ENCODE measurements around the gene DYNC2H1. TPM values are rescaled to one million over a fixed set of nuclear protein-coding genes. Genes with fewer than 3 reads are reported as not detected.

Gene DYNC2H1
- total RNA-seq, 4 donors from 2014 or later: 36.9 to 41.2 (median 40.0) TPM

- 95 to 96% methylated on average over 4 of the region's 4 CpGs for WGBS, 2 donors
- Histone ChIP-seq H3K4me3 (replicated peaks in 1 of 3) (no peak overlapping the region), H3K4me1 (no peaks in the 10 kb centered on the region), H3K36me3 (no peaks in the 10 kb centered on the region), H3K27ac (no peak overlapping the region), H3K9me3 (no peaks in the 10 kb centered on the region), H3K27me3 (no peaks in the 10 kb centered on the region)
- DNase-seq: no peak
- TF ChIP-seq CTCF (IDR thresholded peaks at IDR 0.05) (no peak), POLR2A (IDR thresholded peaks at IDR 0.05) (no peak)
- intact Hi-C loops (cut with DNase I): no loop called here
These were observed 362.3 kb downstream of the DYNC2H1 start for GRCh38 chr11:103471546-103471945.

DNA sequence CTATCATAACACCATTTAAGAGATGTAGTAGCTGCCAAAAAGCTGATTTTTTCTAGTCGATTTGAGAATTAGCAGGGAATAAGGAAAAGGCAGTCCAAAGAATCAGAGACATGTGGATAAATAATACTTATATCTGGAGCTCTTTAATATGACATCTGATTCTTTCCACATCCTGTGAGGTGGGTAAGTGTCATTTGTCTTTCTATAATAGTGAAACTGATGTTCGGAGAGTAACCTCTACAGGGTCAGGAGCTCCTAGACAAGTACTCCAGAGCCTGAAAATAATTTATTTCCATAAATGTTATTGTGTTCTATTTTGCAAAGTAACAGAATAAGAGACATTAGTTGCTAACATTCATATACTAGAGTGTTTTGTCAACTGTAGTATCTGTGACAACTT is 367.6 kb downstream of the DYNC2H1 start:
- H3K27me3 ChIP-seq: no peaks in the 10 kb centered on the region
- H3K27ac ChIP-seq: no peak overlapping the region
- no peak overlapping the region for H3K4me3 ChIP-seq (replicated peaks in 1 of 3)
- no peak for TF ChIP-seq CTCF (IDR thresholded peaks at IDR 0.05)
- TF ChIP-seq POLR2A (IDR thresholded peaks at IDR 0.05): no peak
- intact Hi-C loops (cut with DNase I): no loop called here
- whole genome bisulfite sequencing, 2 donors: 73 to 88% methylated on average over 2 of the region's 2 CpGs
- no peak for DNase-seq
- H3K36me3 ChIP-seq: no peaks in the 10 kb centered on the region
- no peaks in the 10 kb centered on the region for H3K9me3 ChIP-seq
- no peaks in the 10 kb centered on the region for H3K4me1 ChIP-seq

DNA sequence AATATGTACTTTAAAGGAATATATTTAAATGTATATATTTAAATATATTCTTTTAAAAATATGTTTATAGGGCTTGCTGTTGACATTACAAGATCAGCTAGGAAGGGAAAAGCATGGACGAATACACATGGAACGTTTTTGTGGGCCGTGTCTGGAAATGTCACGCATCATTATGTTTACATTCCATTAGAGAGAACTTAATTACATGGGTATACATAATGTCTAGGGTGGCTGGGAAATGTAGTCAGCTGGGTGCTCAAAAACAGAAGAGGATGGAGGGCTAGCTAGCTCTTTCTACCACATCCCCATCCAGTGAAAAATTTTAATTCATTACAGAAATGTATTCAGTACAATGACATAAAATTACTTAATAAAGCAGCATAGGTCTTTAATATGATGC is 371.2 kb downstream of the DYNC2H1 start:
- Histone ChIP-seq H3K4me3 (replicated peaks in 1 of 3) (no peak overlapping the region), H3K27ac (no peak overlapping the region), H3K27me3 (no peaks in the 10 kb centered on the region), H3K4me1 (no peaks in the 10 kb centered on the region), H3K9me3 (peaks cover 3% of the 10 kb centered on the region), H3K36me3 (no peaks in the 10 kb centered on the region)
- no peak for TF ChIP-seq CTCF (IDR thresholded peaks at IDR 0.05)
- TF ChIP-seq POLR2A (IDR thresholded peaks at IDR 0.05): no peak
- intact Hi-C loops (cut with DNase I): no loop called here
- DNase-seq: no peak
- 86 to 87% methylated on average over 4 of the region's 4 CpGs for WGBS, 2 donors

- Histone ChIP-seq H3K4me1 (no peaks in the 10 kb centered on the region), H3K9me3 (peaks cover 3% of the 10 kb centered on the region), H3K4me3 (replicated peaks in 1 of 3) (no peak overlapping the region), H3K36me3 (no peaks in the 10 kb centered on the region), H3K27ac (no peak overlapping the region), H3K27me3 (no peaks in the 10 kb centered on the region)
- intact Hi-C loops (cut with DNase I): no loop called here
- TF ChIP-seq POLR2A (IDR thresholded peaks at IDR 0.05): no peak
- no peak for TF ChIP-seq CTCF (IDR thresholded peaks at IDR 0.05)
- DNase-seq: no peak
These were observed 374.8 kb downstream of the DYNC2H1 start for GRCh38 chr11:103483996-103484395.

DNA sequence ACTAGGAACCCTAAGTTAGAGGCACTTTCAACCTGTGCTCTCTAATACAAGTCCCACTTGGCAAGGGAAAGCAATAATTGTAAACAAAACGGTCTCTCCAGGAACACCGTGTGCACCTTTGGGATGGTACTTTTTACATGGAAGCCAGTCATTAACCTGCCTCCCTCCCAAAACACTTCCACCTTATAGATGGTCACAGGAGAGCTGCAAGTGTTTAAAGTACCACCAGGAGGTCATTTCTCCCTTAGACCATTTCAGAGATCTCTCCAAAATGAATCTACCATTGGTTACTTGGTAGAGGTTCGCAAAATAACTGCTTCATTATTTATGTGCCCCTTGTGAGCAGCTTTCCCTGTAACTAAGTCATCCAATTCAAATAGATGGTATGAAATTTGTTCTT is 375.3 kb downstream of the DYNC2H1 start:
- Histone ChIP-seq H3K27me3 (no peaks in the 10 kb centered on the region), H3K36me3 (no peaks in the 10 kb centered on the region), H3K27ac (no peak overlapping the region), H3K4me3 (replicated peaks in 1 of 3) (no peak overlapping the region), H3K9me3 (peaks cover 3% of the 10 kb centered on the region), H3K4me1 (no peaks in the 10 kb centered on the region)
- TF ChIP-seq CTCF (IDR thresholded peaks at IDR 0.05): no peak
- no peak for TF ChIP-seq POLR2A (IDR thresholded peaks at IDR 0.05)
- intact Hi-C loops (cut with DNase I): no loop called here
- DNase-seq: no peak
- 91 to 95% methylated on average over 3 of the region's 3 CpGs for WGBS, 2 donors
